Liver (tissue), 9 donors: ENCODE data around the gene OBI1. TPM values are rescaled to one million over a fixed set of nuclear protein-coding genes. Genes with fewer than 3 reads are reported as not detected.

Experiments used
- DNase-seq: peaks from one replicate; pipeline ENCODE4 v3.0.0-alpha.2; 2017; ENCODE audit warnings: low spot score
- H3K27ac ChIP-seq, 2 donors: one replicate each; pipeline ENCODE4 v1.7.0; 2013; ENCODE audit warnings: inconsistent platforms in 2 of 2, low read length in 2 of 2, control low read depth in 1 of 2, low read depth in 1 of 2, mild to moderate bottlenecking in 1 of 2
- H3K27me3 ChIP-seq, 4 donors: one replicate each; pipeline versions ENCODE4 v1.6.1 to v1.7.0; 2013; ENCODE audit warnings: low read length in 3 of 4, inconsistent platforms in 1 of 4, mild to moderate bottlenecking in 1 of 4, moderate library complexity in 1 of 4; ENCODE audit not compliant: control insufficient read depth in 4 of 4, insufficient read depth in 4 of 4
- H3K36me3 ChIP-seq, 4 donors: one replicate each; pipeline versions ENCODE4 v1.6.1 to v1.7.0; 2013; ENCODE audit warnings: low read length in 3 of 4, mild to moderate bottlenecking in 3 of 4, low read depth in 1 of 4, moderate library complexity in 1 of 4; ENCODE audit not compliant: control insufficient read depth in 4 of 4, insufficient read depth in 3 of 4
- H3K4me1 ChIP-seq, 4 donors: one replicate each; pipeline versions ENCODE4 v1.6.1 to v1.7.0; 2013; ENCODE audit warnings: low read length in 3 of 4, mild to moderate bottlenecking in 3 of 4, moderate library complexity in 1 of 4; ENCODE audit not compliant: control insufficient read depth in 4 of 4, insufficient read depth in 4 of 4
- H3K4me3 ChIP-seq, 3 donors: one replicate each; pipeline versions ENCODE4 v1.6.1 to v1.7.0; 2013; ENCODE audit warnings: low read length in 3 of 3, control low read depth in 1 of 3, low read depth in 1 of 3, mild to moderate bottlenecking in 1 of 3
- H3K9ac ChIP-seq, 2 donors: one replicate each; pipeline ENCODE4 v1.7.0; 2013; ENCODE audit warnings: low read length in 2 of 2, mild to moderate bottlenecking in 2 of 2, moderate library complexity in 2 of 2, control low read depth in 1 of 2, low read depth in 1 of 2
- H3K9me3 ChIP-seq, 4 donors: one replicate each; pipeline versions ENCODE4 v1.6.1 to v1.7.0; 2013; ENCODE audit warnings: low read length in 3 of 4; ENCODE audit not compliant: control insufficient read depth in 4 of 4
- ATF3 ChIP-seq: IDR thresholded peaks from 2 replicates; pipeline ENCODE4 v1.6.1; 2016; ENCODE audit warnings: antibody characterized with exemption
- EGR1 ChIP-seq, 2 donors: IDR thresholded peaks; 2 replicates each; pipeline ENCODE4 v1.6.1; 2016 to 2018; ENCODE audit warnings: antibody characterized with exemption in 2 of 2, low read depth in 2 of 2
- FOXA1 ChIP-seq: IDR thresholded peaks from 2 replicates; pipeline ENCODE4 v1.6.1; 2016; ENCODE audit warnings: antibody characterized with exemption
- FOXA2 ChIP-seq: IDR thresholded peaks from 2 replicates; pipeline ENCODE4 v1.6.1; 2016; ENCODE audit warnings: antibody characterized with exemption
- GABPA ChIP-seq, 2 donors: IDR thresholded peaks in 1 of 2; conservative IDR thresholded peaks in 1 of 2; 2 replicates each; pipeline ENCODE4 v1.6.1; 2016; ENCODE audit warnings: antibody characterized with exemption in 2 of 2, mild to moderate bottlenecking in 1 of 2, moderate library complexity in 1 of 2
- HNF4A ChIP-seq, 2 donors: conservative IDR thresholded peaks; 2 replicates each; pipeline ENCODE4 v1.6.1; 2016; ENCODE audit warnings: antibody characterized with exemption in 2 of 2, mild to moderate bottlenecking in 2 of 2
- HNF4G ChIP-seq: IDR thresholded peaks from 2 replicates; pipeline ENCODE4 v1.6.1; 2016; ENCODE audit warnings: antibody characterized with exemption
- JUND ChIP-seq, 2 donors: IDR thresholded peaks; 2 replicates each; pipeline ENCODE4 v1.6.1; 2016; ENCODE audit warnings: antibody characterized with exemption in 2 of 2
- MAX ChIP-seq: IDR thresholded peaks from 2 replicates; pipeline ENCODE4 v1.6.1; 2016; ENCODE audit warnings: antibody characterized with exemption
- NR2F2 ChIP-seq: IDR thresholded peaks from 2 replicates; pipeline ENCODE4 v1.6.1; 2016; ENCODE audit warnings: antibody characterized with exemption
- RAD21 ChIP-seq, 2 donors: IDR thresholded peaks; 2 replicates each; pipeline ENCODE4 v1.6.1; 2016; ENCODE audit warnings: antibody characterized with exemption in 2 of 2, mild to moderate bottlenecking in 2 of 2
- RXRA ChIP-seq, 2 donors: IDR thresholded peaks; 2 replicates each; pipeline ENCODE4 v1.6.1; 2017 to 2018; ENCODE audit warnings: antibody characterized with exemption in 2 of 2, mild to moderate bottlenecking in 1 of 2
- SP1 ChIP-seq: IDR thresholded peaks from 2 replicates; pipeline ENCODE4 v1.6.1; 2018; ENCODE audit warnings: antibody characterized with exemption, mild to moderate bottlenecking
- TAF1 ChIP-seq: conservative IDR thresholded peaks from 2 replicates; pipeline ENCODE4 v1.6.1; 2016; ENCODE audit warnings: antibody characterized with exemption, mild to moderate bottlenecking
- YY1 ChIP-seq: IDR thresholded peaks from 2 replicates; pipeline ENCODE4 v1.6.1; 2016; ENCODE audit warnings: antibody characterized with exemption, mild to moderate bottlenecking
- ZBTB33 ChIP-seq: IDR thresholded peaks from 2 replicates; pipeline ENCODE4 v1.6.1; 2016; ENCODE audit warnings: antibody characterized with exemption
- WGBS: extraction: QIAGEN DNeasy Blood & Tissue Kit; methylation state at CpG from one replicate; pipeline ENCODE4 v1.1.7; 2013; 5-methylcytosine and 5-hydroxymethylcytosine counted together
- polyA plus RNA-seq, 2 donors: library from polyadenylated mRNA; stranded (reverse) in 1 of 2; unstranded in 1 of 2; fragments of 200-250 nt in 1 of 2; fragments of >200 nt in 1 of 2; fragmentation: Nextera tagmentation in 1 of 2; extraction: Ambion mirVana in 1 of 2; gene quantifications; one replicate each; pipeline versions ENCODE4 v1.2.1 to v1.2.3, GENCODE V29; 2013 to 2015
- total RNA-seq, 2 donors: library from RNA; depleted of rRNA; stranded (reverse); fragments of >200 nt; gene quantifications; one replicate each; pipeline ENCODE4 v1.2.3, GENCODE V29; 2014
- TF ChIP-seq, protein P1 (sequence below): IDR thresholded peaks from 2 replicates; pipeline ENCODE4 v1.6.1; 2016; ENCODE audit warnings: antibody characterized with exemption, mild to moderate bottlenecking
- TF ChIP-seq, protein P2 (sequence below): fragments of 150-350 bp; IDR thresholded peaks from 2 replicates; pipeline ENCODE4 v1.5.1; 2017; ENCODE audit warnings: improper control_type of control experiment, low read depth, low read length; ENCODE audit not compliant: missing input control
- donor health status: healthy.
- donor health status: healthy.
- donor health status: healthy.
- donor health status: healthy.
- donor health status: healthy.

The OBI1 gene
- total and polyA plus RNA-seq, 4 donors, result 1.7 to 8.9 (median 3.0) TPM

DNA sequence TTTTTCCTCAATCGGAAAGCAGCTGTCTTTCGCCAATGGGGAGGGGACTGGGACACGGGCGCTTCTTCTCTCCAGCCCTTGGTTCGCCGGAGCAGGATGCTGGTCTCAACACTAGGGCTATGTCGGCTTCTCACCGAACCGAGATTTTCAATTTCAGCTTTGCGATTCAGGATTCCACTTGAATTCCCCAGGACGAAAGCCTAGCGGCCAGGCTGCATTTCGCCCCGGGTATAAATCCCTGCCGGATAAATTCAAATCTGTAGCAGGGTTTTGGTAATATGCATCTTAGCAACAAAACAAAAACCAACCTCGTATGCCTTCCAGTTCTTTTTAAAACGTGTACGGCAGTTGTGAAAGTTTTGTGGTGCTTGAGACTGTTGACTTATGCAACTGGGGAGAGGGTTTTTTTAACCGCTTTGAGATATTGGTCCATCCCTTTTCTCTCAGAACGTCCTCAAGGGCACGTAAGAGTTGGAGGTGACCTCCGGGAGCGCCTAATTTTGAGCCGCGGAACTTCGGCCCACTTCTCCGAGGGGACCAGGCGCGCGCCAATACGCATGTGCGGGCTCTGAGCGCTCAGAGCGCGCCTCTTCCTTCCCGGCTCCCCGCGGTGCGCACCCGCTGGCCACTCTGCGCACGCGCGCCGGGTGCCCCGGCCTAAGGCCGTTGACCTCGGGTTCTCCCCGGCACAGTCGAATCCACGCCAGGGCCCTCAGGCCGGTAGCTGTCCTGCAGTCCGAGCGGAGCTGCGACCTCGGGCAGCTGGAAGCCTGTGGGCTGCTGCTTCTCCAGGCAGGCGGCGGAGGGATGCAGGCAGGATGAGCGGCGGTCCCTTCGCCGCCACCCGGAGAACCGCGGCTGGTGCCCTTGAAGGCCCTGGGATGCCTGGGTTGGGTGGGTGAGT, 63.2 kb downstream of the OBI1 start:
- Histone ChIP-seq H3K27me3 (peaks cover 0 to 48% (median 20%) of the 10 kb centered on the region in 4 donors), H3K4me1 (peaks cover 6 to 23% (median 15%) of the 10 kb centered on the region in 4 donors), H3K9ac (no peak overlapping the region), H3K4me3 (peak overlapping the region; percentile 5 to 38 (median 27)), H3K36me3 (no peaks in the 10 kb centered on the region), H3K27ac (no peak overlapping the region), H3K9me3 (peaks cover 0 to 7% (median 2%) of the 10 kb centered on the region in 4 donors)
- no peak for DNase-seq
- WGBS, result 4% methylated on average over 65 of the region's 65 CpGs
- TF ChIP-seq TAF1 (no peak), NR2F2 (no peak), MAX (no peak), HNF4G (no peak), FOXA1 (no peak), RAD21 (IDR thresholded peaks at IDR 0.05) (peak; percentile 18 to 55), GABPA (IDR thresholded peaks at IDR 0.05 in 1 of 2, conservative IDR thresholded peaks at IDR 0.05 in 1 of 2) (peak in 1 of 2 donors; percentile 42), EGR1 (IDR thresholded peaks at IDR 0.05; ENCODE audit: low read depth in 2 of 2) (no peak), RXRA (IDR thresholded peaks at IDR 0.05) (peak; percentile 75 to 89), SP1 (peak; percentile 32), HNF4A (conservative IDR thresholded peaks at IDR 0.05) (peak in 1 of 2 donors; percentile 46), FOXA2 (no peak), ZBTB33 (no peak), YY1 (peak; percentile 46), ATF3 (no peak), JUND (IDR thresholded peaks at IDR 0.05) (no peak)
- TF ChIP-seq, protein P1, sequence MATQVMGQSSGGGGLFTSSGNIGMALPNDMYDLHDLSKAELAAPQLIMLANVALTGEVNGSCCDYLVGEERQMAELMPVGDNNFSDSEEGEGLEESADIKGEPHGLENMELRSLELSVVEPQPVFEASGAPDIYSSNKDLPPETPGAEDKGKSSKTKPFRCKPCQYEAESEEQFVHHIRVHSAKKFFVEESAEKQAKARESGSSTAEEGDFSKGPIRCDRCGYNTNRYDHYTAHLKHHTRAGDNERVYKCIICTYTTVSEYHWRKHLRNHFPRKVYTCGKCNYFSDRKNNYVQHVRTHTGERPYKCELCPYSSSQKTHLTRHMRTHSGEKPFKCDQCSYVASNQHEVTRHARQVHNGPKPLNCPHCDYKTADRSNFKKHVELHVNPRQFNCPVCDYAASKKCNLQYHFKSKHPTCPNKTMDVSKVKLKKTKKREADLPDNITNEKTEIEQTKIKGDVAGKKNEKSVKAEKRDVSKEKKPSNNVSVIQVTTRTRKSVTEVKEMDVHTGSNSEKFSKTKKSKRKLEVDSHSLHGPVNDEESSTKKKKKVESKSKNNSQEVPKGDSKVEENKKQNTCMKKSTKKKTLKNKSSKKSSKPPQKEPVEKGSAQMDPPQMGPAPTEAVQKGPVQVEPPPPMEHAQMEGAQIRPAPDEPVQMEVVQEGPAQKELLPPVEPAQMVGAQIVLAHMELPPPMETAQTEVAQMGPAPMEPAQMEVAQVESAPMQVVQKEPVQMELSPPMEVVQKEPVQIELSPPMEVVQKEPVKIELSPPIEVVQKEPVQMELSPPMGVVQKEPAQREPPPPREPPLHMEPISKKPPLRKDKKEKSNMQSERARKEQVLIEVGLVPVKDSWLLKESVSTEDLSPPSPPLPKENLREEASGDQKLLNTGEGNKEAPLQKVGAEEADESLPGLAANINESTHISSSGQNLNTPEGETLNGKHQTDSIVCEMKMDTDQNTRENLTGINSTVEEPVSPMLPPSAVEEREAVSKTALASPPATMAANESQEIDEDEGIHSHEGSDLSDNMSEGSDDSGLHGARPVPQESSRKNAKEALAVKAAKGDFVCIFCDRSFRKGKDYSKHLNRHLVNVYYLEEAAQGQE, result peak; percentile 46
- TF ChIP-seq, protein P2, sequence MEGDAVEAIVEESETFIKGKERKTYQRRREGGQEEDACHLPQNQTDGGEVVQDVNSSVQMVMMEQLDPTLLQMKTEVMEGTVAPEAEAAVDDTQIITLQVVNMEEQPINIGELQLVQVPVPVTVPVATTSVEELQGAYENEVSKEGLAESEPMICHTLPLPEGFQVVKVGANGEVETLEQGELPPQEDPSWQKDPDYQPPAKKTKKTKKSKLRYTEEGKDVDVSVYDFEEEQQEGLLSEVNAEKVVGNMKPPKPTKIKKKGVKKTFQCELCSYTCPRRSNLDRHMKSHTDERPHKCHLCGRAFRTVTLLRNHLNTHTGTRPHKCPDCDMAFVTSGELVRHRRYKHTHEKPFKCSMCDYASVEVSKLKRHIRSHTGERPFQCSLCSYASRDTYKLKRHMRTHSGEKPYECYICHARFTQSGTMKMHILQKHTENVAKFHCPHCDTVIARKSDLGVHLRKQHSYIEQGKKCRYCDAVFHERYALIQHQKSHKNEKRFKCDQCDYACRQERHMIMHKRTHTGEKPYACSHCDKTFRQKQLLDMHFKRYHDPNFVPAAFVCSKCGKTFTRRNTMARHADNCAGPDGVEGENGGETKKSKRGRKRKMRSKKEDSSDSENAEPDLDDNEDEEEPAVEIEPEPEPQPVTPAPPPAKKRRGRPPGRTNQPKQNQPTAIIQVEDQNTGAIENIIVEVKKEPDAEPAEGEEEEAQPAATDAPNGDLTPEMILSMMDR, result no peak
